GM19328 (cell line): ENCODE results near the gene DDA1.
"Not testable (repeated sequence)": the region's sequence is repeated elsewhere in the genome, so short reads cannot be mapped to it uniquely, and the experiment has no call there.

Source experiments
- ATAC-seq: cut with Tn5 transposase; IDR thresholded peaks from one replicate; pipeline ENCODE4 v1.9.1; 2021; ENCODE audit warnings: mild to moderate bottlenecking, moderate library complexity; ENCODE audit not compliant: unreplicated experiment

The DDA1 gene

DNA sequence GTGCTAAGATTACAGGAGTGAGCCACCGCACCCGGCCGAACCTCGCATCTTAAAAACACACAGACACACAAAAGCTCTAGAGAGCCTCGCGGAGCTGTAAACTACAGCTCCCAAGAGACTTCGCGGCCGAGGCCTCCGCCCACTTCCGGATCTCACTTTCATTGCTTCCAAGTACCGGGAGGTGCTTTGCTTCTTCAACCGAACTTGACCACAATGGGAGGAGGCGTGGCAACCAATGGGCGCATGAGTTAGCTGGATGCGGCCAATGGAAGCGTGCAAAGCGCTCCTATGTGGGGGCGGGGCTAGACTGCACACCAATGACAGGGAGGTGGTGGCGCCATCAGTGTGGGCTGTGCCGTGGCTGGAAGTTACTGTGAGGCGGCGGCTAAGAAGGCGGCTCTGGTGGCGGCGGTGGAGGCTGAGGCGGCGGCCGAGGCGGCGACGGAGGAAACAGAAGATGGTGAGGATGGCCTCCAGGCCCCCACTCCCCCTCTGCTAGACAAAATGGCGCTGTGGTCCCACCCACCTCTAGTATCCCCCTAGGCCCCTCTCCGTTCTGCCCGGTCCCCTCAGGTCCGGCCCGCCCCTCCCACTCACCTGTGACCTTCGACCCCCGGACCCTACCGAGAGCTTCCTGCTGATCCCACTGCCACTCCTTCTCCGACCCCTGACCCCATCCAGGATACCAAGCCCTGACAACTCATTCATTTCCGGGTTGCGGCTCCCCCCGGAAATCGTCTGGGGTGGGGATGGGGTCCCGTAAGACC lies at the start of gene DDA1:
Gene DDA1, plus strand, starts transcription at position 366 of the 767 bp plus-strand sequence. Its CDS starts 92 bp downstream, at position 458.
- peak; percentile 68 for ATAC-seq

DNA sequence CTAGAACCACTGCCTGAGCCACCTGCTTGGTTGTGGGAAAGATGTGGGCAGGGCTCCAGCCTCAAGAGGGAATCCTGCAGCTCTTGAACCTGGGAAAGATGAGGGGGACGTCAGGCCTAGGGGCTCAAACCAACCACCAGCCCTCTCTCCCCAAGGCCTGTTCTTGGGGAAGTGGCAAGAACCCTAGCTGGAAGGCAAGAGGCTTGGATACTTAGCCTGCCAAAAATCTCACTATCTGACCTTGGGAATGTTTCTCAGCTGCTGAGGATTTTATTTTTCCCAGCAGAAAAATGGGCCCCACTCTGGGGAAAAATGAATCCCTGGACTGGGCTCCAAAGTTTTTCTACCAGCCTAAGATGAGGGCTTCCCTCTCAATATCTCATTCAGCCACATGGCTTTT lies 49.4 kb upstream of the DDA1 start:
- ATAC-seq = no peak

DNA sequence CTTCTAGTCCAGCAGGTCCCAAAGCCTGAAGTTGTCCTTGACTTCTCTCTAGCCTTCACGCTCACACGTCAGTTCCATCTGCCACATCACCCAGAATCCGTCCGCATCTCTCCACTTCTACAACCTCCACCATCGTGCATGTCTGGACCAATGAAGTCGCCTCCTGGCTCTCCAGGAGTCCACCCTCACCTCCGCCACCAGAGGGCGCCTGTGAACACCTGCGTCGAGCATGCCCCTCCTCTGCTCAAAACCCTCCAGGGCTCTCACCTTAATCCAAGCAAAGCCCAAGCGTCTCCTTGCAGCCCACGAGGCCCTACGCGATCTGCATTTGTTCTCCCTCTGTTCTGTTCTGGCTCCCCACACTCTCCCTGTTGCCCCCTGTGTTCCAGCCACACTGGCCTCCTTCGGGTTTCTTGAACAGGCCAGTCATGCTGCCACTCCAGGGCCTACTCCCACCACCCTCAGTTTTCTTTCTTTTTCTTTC lies 48.5 kb upstream of the DDA1 start:
- no peak for ATAC-seq

DNA sequence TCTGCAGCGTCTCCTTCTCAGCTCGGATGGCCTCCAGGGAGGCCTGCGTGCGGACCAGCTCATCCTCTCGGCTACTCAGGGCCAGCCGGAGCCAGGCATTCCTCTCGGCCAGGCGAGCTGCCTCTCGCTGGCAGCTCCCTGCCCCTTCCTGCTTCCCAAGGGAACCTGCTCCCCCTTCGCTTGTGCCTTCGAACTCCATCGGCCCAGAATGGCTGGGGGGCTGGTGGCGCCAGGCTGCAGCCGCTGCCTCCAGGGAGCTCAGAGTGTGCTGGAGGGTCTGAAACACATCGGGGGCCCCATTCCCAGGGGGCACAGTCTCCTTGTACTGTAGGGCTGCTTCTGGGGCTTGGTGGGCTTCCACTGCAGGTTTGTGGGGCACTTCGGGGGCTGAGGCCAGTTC lies 46.8 kb upstream of the DDA1 start:
- no peak for ATAC-seq

DNA sequence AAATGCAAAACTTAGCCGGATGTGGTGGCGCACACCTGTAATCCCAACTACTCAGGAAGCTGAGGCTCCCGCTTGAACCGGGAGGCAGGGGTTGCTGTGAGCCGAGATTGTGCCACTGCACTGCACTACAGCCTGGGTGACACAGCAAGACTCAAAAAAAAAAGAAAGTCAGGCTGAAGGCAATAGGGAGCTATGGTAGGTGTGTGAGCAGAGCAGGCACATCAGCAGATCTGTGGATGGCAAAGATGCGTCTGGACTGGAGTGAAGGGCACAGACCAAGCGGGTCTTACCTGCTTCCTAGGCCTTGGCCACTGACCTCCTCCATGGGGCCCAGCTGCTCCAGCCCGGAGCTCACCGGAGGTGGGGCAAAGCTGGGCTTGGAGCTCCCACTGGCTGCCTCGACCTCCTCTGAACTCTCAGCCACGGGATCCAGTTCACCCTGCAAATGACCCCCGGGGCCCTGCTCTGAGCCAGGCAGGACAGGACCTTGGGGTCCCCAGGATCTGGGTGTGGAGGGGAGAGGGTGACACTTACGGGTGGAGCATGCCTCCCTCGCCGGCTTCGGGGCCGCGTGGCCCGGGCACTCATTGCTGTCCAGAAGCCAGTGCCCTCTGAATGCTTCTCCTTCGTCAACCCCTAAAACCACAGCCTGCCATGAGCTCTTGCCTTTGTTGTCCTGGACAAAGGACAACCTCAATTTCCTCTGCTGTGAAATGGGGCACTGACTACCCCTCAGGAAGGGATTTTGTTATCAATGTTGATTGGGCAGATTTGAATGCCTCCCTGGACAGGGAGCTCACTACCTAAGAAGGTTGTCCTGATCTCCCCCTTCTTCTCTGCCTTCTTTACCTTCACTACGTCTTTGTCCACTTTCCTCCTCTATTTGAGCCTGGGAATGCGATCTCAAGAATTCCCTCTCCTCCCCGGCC lies 45.4 kb upstream of the DDA1 start:
- no peak for ATAC-seq

DNA sequence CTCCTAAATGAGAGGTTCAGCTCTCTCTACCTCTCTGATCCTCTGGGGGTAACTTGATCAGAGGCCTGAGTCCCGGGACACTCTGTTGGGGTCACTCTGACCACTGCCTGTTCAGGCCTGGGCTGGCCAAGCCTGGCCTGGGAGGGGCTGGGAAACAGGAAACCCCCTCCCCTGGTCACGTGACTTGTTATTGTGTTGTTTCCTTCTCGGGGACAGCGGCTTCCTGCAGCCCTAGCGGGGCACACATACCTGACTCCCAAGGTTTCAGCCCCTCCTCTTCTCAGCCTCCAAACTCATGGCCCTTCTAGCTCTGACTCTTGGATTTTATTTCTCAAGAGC lies 44.8 kb upstream of the DDA1 start, which contains the start of gene USHBP1:
Gene USHBP1, minus strand, starts transcription at position 105 of the 339 bp plus-strand sequence. CDS start 446 bp downstream, outside the sequence.
- ATAC-seq = no peak

DNA sequence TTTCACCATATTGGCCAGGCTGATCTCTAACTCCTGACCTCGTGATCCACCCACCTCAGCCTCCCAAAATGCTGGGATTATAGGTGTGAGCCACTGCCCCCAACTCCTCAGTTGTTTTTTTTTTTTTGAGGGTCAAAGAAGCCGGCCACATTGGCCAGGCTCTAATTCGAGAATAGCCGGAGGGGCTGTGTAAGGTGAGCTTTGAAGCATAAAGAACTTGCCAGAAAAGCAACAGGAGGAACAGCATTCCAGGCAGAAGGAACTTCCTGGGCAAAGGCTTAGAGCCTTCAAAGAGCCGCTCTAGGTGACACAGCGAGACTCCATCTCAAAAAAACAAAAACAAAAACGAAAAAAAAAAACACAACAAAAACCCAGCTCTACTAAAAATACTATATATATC lies 43.3 kb upstream of the DDA1 start:
- ATAC-seq = no peak

DNA sequence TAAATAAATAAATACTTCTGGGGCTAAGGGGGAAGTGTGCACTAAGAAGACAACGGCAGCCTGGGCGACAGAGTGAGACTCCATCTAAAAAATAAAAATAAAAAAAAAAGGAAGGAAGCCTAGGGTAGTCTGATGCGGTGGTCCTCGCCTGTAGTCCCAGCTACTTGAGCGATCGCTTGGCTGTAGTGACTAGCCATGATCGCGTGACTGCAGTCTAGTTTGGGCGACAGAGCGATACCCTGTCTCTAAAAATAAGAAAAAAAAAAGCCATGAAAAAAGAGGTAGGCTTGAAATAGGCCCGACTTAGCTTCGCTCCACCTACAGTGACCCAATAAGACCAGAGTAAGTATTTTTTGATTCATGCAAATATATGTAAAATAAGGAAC lies 42.8 kb upstream of the DDA1 start:
- ATAC-seq = no peak

DNA sequence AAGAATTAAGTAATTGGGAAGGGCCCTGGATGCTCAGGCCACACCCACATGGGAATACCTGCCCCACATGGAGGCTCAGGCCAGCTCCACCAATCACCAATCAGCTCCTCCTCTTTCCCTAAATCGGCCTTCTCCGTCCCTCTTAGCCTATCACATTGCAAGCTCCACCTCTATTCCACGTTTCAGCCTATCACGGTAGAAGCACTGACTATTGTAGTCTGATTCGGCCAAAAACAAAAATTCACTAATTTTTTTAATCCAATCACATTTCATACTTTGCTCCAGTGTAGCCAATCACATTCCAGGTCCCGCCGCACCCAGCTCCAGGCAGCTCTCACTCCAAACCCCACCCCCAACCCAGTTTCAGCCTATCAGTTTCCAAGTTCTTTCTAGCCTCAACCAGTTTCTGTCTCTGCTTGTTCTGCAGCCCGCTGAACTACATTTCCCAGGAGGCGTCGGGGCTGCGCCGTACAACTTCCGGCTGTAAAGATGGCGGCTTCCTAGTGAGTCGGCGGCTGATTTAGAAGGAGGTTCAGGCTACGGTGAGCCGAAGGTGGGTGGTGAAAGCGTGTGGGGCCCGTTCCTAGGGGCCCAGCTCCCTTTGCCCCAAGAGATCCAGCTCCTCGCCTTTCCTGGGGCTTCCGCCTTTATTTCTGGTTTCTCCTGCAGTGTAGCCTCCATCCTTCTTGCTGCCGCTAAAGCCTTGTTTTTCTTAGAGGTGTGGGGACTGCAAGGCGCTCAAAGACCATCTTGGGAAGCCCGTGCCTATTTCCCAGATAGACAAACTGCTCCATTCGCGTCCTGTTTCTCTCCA lies 42.2 kb upstream of the DDA1 start, which contains the start of gene BABAM1:
Gene BABAM1, plus strand, starts transcription at position 469 of the 814 bp plus-strand sequence. CDS start 1,364 bp downstream, outside the sequence.
- peak; percentile 90 for ATAC-seq

DNA sequence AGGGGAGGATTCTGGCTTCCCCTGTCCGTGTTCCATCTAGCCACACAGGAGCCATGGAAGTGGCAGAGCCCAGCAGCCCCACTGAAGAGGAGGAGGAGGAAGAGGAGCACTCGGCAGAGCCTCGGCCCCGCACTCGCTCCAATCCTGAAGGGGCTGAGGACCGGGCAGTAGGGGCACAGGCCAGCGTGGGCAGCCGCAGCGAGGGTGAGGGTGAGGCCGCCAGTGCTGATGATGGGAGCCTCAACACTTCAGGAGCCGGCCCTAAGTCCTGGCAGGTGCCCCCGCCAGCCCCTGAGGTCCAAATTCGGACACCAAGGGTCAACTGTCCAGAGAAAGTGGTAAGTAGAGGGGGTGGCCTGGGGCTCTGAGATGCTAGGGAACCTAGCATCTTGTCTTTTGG lies 40.6 kb upstream of the DDA1 start:
- ATAC-seq = no peak

DNA sequence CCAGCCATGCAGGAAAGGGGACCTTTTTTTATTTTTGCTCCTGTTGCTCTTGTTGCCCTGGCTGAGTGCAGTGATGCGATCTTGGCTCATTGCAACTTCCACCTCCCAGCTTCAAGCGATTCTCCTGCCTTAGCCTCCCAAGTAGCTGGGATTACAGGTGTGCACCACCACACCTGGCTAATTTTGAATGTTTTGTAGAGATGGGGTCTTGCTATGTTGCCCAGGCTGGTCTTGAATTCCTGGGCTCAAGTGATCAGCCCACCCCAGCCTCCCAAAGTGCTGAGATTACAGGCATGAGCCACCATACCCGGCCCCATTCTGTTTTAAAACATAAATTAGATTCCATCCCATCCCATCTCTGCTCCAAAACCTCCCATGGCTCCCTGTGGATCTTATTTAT lies 34.5 kb upstream of the DDA1 start:
- ATAC-seq = not testable (repeated sequence)

DNA sequence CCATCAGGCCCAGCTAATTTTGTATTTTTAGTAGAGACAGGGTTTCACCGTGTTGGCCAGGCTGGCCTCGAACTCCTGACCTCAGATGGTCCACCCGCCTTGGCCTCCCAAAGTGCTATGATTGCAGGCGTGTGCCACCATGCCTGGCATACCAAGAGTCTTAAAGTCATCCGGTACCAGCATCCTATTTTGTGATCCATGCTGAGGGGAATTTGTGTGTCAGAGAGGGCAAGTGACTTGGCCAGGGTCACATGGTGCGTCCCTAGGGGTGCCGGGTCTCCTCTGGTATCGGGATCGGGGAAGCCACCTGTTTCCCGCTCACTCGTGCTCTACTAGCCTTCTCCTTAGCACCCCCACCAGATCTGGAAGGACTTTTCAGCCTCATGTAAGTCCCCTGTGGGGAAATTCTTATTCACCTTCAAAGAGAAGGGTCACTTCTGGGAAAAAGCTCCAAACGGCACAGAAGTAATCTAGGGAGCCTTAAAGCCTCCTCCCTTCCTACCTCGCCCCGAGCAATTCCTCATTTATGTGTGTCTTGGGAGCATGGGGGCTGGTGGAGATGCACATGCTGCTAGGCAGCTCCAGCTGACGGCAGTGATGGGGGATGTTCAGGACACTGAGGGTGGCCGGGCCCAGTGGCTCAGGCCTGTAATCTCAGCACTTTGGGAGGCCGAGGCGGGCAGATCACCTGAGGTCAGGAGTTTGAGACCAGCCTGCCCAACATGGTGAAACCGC lies 33.8 kb upstream of the DDA1 start:
- ATAC-seq = no peak

DNA sequence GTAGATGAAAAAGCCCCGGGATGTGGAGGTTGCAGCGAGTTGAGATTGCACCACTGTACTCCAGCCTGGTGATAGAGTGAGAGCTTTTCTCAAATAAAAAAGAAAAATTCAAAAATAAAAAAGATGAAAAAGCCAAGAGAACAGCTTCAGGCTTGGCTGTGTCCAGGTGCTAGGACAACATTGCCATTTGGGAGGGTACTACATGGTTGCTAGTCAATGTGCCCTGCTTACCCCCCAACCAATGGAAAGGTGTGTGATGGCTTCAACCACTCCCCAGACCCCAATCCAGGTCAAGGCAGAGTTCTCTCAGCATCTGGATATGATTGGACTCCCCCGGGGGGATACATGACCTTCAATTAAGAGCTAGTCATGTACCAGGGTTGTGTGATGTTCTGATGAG lies 29.9 kb upstream of the DDA1 start:
- ATAC-seq = no peak

DNA sequence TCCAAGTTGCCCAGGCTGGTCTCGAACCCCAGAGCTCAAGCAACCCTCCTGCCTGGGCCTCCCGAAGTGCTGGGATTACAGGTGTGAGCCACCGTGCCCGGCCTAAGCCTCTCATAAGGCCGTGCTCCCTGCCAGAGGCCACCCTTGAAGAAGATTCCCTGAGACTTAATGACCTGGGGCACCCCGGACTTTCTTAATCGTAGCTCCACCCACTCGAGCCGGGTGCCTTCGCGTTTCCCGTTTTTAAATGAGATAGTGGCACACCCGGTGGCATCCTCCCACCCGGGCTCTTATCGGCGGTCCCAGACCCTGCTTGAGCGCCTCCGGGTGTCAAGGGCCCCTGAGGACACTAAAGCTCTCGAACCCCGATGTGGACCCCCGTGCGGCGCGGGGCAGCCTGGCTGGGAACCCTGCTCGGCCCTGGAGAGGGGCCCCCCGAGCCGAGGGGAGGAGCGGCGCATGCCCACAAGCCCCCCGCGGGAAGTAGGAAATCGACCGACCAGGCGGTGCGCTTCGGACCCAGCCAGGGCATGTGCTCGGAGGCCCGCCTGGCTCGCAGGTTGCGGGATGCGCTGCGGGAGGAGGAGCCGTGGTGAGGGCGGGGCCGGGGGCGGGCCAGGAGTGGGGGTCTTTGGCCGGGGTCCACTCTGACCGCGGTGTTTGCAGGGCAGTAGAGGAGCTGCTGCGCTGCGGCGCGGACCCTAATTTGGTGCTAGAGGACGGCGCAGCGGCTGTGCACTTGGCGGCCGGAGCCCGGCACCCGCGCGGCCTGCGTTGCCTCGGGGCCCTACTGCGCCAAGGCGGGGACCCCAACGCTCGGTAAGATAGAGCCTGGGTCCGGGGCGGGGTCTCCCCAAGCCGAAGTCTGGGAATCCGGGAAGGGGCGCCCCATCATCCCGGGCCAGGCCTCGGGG lies 27.7 kb upstream of the DDA1 start, which contains the start of gene ANKLE1:
Gene ANKLE1, plus strand, starts transcription at position 511 of the 914 bp plus-strand sequence. Its CDS starts 20 bp downstream, at position 531.
- no peak for ATAC-seq

DNA sequence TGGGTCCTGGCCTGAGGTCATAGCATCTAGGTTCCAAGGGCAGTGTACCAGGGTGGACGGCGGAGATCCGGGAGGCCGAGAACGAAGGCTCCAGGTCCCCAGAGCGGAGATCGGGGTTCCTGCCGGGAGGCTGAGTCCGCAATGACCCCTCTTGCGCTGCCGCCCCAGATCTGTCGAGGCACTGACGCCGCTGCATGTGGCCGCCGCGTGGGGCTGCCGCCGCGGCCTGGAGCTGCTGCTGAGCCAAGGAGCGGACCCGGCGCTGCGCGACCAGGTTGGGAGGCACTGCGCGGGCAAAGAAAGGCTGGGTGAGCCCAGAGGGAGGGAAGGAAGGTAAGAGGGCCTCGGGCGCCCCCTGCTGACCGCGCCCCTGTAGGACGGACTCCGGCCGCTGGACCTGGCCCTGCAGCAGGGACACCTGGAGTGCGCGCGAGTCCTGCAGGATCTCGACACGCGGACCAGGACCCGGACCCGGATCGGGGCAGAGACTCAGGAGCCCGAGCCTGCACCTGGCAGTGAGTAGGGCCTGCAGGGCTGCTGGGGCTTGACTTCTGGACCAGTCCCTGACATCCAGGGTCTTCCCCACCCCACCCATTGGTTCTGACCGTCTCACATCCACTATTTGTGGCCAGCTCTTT lies 26.8 kb upstream of the DDA1 start:
- ATAC-seq = peak; percentile 63

DNA sequence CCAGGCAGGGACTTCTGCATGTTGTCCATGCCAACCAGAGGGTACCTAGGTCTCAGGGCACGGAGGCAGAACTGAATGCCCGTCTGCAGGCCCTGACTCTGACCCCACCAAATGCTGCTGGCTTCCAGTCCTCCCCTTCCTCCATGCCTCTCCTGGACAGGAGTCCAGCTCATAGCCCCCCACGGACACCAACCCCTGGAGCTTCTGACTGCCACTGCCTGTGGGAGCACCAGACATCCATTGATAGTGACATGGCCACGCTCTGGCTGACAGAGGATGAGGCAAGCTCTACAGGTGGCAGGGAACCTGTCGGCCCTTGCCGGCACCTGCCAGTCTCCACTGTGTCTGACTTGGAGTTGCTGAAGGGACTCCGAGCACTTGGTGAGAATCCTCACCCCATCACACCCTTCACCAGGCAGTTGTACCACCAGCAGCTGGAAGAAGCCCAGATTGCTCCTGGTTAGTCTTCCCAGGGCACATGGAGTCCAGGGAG lies 25.8 kb upstream of the DDA1 start:
- ATAC-seq = no peak

DNA sequence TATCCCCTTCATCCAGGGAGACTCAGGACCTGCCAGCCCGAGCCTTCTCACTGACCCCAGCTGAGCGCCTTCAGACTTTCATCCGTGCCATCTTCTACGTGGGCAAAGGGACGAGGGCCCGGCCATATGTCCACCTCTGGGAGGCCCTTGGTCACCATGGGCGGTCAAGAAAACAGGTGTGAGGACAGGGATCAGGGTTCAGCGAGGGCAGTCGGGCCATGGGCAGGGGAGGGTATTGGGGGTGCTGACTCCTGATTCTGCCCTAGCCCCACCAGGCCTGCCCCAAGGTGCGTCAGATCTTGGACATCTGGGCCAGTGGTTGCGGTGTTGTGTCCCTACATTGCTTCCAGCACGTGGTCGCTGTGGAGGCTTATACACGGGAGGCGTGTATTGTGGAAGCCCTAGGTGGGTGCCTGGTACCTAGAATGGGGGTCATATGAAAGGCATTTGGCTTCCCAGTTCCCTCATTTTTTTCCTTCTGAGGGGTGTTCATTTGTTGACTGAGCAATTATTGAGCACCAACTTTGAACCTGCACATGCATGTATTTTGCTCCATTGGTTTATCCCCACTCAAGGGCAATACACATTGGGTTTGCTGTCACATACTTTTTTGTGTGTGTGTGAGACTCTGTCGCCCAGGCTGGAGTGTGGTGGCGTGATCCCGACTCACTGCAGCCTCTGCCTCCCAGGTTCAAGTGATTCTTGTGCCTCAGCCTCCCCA lies 23.8 kb upstream of the DDA1 start:
- ATAC-seq = no peak

DNA sequence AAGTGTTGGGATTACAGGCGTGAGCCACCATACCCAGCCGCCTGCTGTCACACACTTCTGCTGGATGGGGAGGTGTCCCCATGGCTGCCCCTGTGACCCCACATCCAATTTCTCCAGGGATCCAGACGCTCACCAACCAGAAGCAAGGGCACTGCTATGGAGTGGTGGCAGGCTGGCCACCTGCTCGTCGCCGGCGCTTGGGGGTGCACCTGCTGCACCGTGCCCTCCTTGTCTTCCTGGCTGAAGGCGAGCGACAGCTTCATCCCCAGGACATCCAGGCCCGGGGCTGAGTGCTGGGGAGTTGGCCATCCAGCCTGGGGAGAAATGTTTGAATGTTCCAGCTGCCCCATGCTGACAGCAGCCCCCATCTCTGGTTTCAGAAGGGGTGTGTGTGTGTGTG lies 23.1 kb upstream of the DDA1 start:
- no peak for ATAC-seq
